ENCODE results near the gene EEA1. TPM values are rescaled to one million over a fixed set of nuclear protein-coding genes. Genes with fewer than 3 reads are reported as not detected.
"Not testable (repeated sequence)": the region's sequence is repeated elsewhere in the genome, so short reads cannot be mapped to it uniquely, and the experiment has no call there.

Gene EEA1
- total RNA-seq, 1 donor from 2014 or later, result 31.9 TPM

DNA sequence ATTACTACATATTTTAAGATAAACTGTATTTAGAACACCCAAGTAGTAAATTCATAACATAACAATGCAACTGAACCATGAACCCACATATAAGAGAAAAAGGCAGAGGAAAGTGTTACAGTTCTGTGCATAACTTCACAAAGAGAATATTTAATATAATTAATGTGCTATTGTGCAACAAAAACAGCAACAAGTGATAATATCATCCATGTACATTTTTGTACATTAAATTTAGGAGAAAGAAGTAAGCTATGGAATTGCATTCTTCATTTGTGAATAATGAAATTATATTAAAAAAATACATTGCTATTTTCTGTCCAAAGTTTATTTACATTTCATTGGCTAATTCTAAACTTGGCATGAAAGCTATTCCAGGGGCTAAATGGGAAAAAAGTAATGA lies 153.7 kb downstream of the EEA1 start:
- no peak overlapping the region for H3K4me3 Mint-ChIP-seq (ENCODE audit: low read depth)
- H3K36me3 Mint-ChIP-seq (ENCODE audit: low read depth), result peaks cover 23% of the 10 kb centered on the region
- no peak overlapping the region for H3K27ac Mint-ChIP-seq
- H3K9me3 Mint-ChIP-seq, result no peaks in the 10 kb centered on the region
- intact Hi-C loops (cut with micrococcal nuclease), result no loop called here
- H3K27me3 Mint-ChIP-seq (ENCODE audit: low read depth), result no peaks in the 10 kb centered on the region
- DNase-seq (ENCODE audit: low spot score), result no peak
- H3K4me1 Mint-ChIP-seq (ENCODE audit: low read depth), result peaks cover 7% of the 10 kb centered on the region

DNA sequence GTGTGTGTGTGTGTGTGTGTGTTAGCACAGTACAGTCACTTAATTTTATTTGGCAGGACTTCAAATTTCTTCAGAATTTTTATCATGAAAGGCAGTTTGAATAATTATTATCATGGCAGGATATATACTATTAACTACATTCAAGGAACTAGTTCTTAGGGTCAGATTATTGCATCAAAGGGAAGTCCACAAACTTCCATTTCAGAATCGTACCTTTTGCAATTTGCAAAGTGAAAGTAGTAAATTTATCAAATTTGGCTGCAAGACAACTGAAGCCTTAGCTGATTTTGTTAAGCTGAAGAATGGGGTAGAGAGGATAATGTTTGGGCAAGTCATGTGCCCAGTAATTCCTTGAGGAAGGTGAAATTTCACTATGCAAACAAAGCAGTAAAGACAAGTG lies 158.1 kb downstream of the EEA1 start:
- Mint-ChIP-seq H3K4me1 (ENCODE audit: low read depth) (peaks cover 20% of the 10 kb centered on the region), H3K36me3 (ENCODE audit: low read depth) (peaks cover 3% of the 10 kb centered on the region), H3K27ac (no peak overlapping the region), H3K9me3 (no peaks in the 10 kb centered on the region), H3K4me3 (ENCODE audit: low read depth) (no peak overlapping the region), H3K27me3 (ENCODE audit: low read depth) (no peaks in the 10 kb centered on the region)
- DNase-seq (ENCODE audit: low spot score), result no peak
- intact Hi-C loops (cut with micrococcal nuclease), result no loop called here

DNA sequence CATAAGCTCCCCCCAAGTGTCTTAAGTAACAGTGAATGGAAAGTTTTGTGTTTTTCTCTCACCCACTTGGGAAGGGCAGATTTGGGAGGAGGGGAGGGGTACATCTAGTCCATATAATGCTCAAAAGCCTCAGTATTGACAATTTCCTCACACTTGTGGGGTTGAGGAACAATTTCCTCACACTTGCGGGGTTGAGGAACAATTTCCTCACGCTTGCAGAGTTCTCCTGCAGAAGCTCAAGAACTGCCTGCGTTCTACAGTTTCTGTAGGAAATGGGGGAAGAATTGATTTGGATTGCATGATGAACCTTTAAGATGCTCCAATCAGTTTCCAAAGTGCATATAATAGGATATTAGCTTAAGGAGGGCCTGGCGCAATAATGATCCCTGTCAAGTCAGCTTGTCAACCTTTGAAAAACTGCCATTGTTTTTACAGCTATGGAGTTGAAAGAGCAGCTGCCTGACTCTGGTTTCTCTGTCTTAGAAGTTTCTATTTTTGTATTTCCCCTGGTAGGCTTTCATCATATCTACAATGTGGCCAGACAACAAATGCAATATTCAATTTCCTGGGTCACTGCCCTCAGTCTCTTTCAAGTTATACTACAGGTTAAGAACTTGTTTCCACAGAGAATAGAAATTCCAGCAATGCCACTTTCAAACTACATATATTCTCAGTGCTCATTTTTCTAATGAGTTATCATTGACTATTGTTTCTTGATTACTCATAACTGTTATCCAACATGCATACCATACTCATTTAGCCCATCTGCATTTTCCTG lies 159.8 kb downstream of the EEA1 start:
- intact Hi-C loops (cut with micrococcal nuclease), result no loop called here
- Mint-ChIP-seq H3K27me3 (ENCODE audit: low read depth) (no peaks in the 10 kb centered on the region), H3K27ac (no peak overlapping the region), H3K9me3 (no peaks in the 10 kb centered on the region), H3K36me3 (ENCODE audit: low read depth) (no peaks in the 10 kb centered on the region), H3K4me1 (ENCODE audit: low read depth) (peaks cover 20% of the 10 kb centered on the region), H3K4me3 (ENCODE audit: low read depth) (no peak overlapping the region)
- DNase-seq (ENCODE audit: low spot score), result no peak

- Mint-ChIP-seq H3K36me3 (ENCODE audit: low read depth) (no peaks in the 10 kb centered on the region), H3K4me1 (ENCODE audit: low read depth) (peaks cover 16% of the 10 kb centered on the region), H3K4me3 (ENCODE audit: low read depth) (no peak overlapping the region), H3K9me3 (no peaks in the 10 kb centered on the region), H3K27ac (no peak overlapping the region), H3K27me3 (ENCODE audit: low read depth) (peaks cover 5% of the 10 kb centered on the region)
- intact Hi-C loops (cut with micrococcal nuclease), result no loop called here
- DNase-seq (ENCODE audit: low spot score), result no peak
These were observed 163.2 kb downstream of the EEA1 start for GRCh38 chr12:92765871-92766270.

- Mint-ChIP-seq H3K4me1 (ENCODE audit: low read depth) (peaks cover 12% of the 10 kb centered on the region), H3K27me3 (ENCODE audit: low read depth) (peaks cover 5% of the 10 kb centered on the region), H3K4me3 (ENCODE audit: low read depth) (no peak overlapping the region), H3K36me3 (ENCODE audit: low read depth) (no peaks in the 10 kb centered on the region), H3K9me3 (no peaks in the 10 kb centered on the region), H3K27ac (no peak overlapping the region)
- DNase-seq (ENCODE audit: low spot score), result no peak
- intact Hi-C loops (cut with micrococcal nuclease), result no loop called here
These were observed 164.3 kb downstream of the EEA1 start for GRCh38 chr12:92764831-92765230.

GRCh38 chr12:92762773-92763172 lies 166.3 kb downstream of the EEA1 start:
- intact Hi-C loops (cut with micrococcal nuclease), result no loop called here
- DNase-seq (ENCODE audit: low spot score), result no peak
- Mint-ChIP-seq H3K27ac (no peak overlapping the region), H3K9me3 (no peaks in the 10 kb centered on the region), H3K27me3 (ENCODE audit: low read depth) (peaks cover 16% of the 10 kb centered on the region), H3K36me3 (ENCODE audit: low read depth) (no peaks in the 10 kb centered on the region), H3K4me3 (ENCODE audit: low read depth) (no peak overlapping the region), H3K4me1 (ENCODE audit: low read depth) (peaks cover 2% of the 10 kb centered on the region)

- Mint-ChIP-seq H3K4me1 (ENCODE audit: low read depth) (peaks cover 2% of the 10 kb centered on the region), H3K4me3 (ENCODE audit: low read depth) (no peak overlapping the region), H3K36me3 (ENCODE audit: low read depth) (no peaks in the 10 kb centered on the region), H3K27me3 (ENCODE audit: low read depth) (peaks cover 27% of the 10 kb centered on the region), H3K9me3 (no peaks in the 10 kb centered on the region), H3K27ac (no peak overlapping the region)
- intact Hi-C loops (cut with micrococcal nuclease), result no loop called here
- no peak for DNase-seq (ENCODE audit: low spot score)
These were observed 169.3 kb downstream of the EEA1 start for GRCh38 chr12:92759634-92760268.

DNA sequence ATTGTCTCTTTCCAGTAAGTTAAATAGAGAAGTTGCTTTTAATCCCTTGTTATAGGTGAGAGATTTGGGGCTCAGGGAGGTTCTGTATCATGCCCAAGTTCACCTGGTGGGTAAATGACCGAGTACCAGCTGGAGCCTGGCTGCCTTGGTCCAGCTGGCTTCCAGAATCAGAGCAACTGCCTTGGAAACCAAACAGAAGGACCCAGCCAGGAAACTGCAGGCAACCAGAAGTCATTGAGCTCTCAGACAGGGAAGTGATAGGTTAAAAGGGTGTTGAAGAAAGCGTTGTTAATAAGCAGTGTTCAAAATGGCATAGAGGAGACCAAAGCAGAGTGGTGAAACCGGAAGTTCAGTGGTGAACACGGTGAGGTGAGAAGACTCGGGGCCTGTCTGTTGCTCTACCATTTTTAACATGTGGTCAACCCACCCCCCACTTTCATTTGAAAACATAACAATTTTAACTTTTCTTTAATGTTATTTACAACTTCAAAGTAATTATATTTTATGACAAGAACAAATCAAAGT lies 171.4 kb downstream of the EEA1 start:
- H3K27me3 Mint-ChIP-seq (ENCODE audit: low read depth), result peaks cover 25% of the 10 kb centered on the region
- no peak overlapping the region for H3K4me3 Mint-ChIP-seq (ENCODE audit: low read depth)
- peaks cover 2% of the 10 kb centered on the region for H3K4me1 Mint-ChIP-seq (ENCODE audit: low read depth)
- no peak overlapping the region for H3K27ac Mint-ChIP-seq
- no peaks in the 10 kb centered on the region for H3K9me3 Mint-ChIP-seq
- no peak for DNase-seq (ENCODE audit: low spot score)
- intact Hi-C loops (cut with micrococcal nuclease), result no loop called here
- no peaks in the 10 kb centered on the region for H3K36me3 Mint-ChIP-seq (ENCODE audit: low read depth)

DNA sequence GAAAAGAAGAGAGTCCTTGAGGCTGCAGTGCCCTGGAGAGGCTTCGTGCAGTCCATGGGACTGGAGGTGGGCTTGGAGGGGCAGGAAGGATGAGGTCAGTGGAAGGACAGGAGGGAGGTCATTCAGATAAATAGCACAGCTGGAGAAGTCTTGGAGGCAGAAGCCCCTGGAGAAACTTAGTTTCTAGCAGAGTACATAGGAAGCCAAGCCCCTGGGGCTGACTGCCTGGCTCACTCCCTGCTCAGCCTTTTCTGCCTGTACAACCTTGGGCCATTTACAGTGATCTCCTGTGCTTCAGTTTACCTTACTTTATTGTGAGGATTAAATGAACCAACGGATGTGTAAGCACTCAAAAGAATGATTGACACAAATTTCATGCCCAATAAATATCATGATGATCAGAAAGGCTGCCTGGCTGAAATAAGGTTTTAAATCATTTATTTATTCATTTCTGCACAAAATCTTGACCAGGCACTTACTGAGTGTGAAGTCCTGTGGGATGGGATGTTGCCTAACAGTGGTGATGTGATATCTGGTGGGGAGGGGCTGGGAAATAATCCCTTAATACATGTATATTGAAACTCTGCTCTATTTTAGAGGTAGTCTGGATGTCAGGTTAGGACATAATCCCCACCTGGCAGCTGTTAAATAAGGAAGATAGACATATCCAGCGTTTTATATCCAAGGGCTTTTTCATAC lies 172.0 kb downstream of the EEA1 start:
- Mint-ChIP-seq H3K27ac (no peak overlapping the region), H3K27me3 (ENCODE audit: low read depth) (peaks cover 25% of the 10 kb centered on the region), H3K4me3 (ENCODE audit: low read depth) (no peak overlapping the region), H3K36me3 (ENCODE audit: low read depth) (no peaks in the 10 kb centered on the region), H3K9me3 (no peaks in the 10 kb centered on the region), H3K4me1 (ENCODE audit: low read depth) (peaks cover 2% of the 10 kb centered on the region)
- intact Hi-C loops (cut with micrococcal nuclease), result no loop called here
- no peak for DNase-seq (ENCODE audit: low spot score)

DNA sequence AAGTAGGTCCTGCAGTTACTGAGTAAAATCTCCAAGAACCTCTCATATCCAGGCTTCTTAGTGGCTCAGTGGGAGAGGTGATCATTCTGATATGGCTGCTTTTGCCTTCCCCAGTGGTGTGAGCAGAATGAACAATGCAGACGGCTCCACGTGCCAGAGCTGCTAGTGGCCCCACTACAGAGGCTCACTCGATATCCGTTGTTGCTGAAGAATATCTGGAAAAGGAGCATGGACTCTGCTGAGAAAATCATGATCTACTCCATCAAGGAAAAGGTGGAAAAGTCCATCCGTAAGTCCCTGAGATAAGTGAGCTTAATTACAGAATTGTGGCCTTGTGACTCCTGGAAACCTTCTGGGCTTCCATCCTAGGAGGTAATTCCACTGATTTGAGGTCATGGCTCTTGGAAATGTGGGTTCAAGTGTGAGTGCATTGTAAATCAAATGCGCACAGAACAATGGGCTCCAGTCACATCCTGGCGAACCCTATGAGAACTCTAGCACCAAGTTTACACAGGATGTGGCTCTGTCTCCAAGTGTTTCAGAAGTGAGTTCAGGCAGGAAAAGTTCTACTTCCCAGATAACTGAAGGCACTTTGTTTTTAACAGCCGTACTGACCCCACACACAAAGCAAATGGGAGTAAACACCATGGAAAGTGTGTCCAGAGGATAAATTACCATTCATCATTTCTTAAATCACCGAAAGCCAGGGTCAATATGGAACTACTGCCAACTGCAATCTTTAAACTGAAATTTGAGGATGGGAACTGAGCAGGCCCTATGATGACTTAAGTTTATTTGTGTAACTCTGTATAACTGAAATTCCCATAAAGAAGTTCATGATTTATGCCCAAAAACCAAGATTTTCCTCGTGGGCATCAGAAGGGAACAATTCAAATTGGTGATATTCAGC lies 174.9 kb downstream of the EEA1 start:
- H3K27ac Mint-ChIP-seq, result no peak overlapping the region

GRCh38 chr12:92749691-92750090 lies 179.4 kb downstream of the EEA1 start:
- H3K4me3 Mint-ChIP-seq (ENCODE audit: low read depth); DNase-seq (ENCODE audit: low spot score); H3K4me1 Mint-ChIP-seq (ENCODE audit: low read depth); H3K27ac Mint-ChIP-seq; H3K36me3 Mint-ChIP-seq (ENCODE audit: low read depth); H3K27me3 Mint-ChIP-seq (ENCODE audit: low read depth); intact Hi-C loops (cut with micrococcal nuclease); H3K9me3 Mint-ChIP-seq: not testable (repeated sequence)

More for the DNA sequence above, 174.9 kb downstream of the EEA1 start:
- Mint-ChIP-seq H3K4me1 (ENCODE audit: low read depth) (no peaks in the 10 kb centered on the region), H3K36me3 (ENCODE audit: low read depth) (no peaks in the 10 kb centered on the region), H3K27me3 (ENCODE audit: low read depth) (peaks cover 22% of the 10 kb centered on the region), H3K4me3 (ENCODE audit: low read depth) (no peak overlapping the region), H3K9me3 (no peaks in the 10 kb centered on the region)
- DNase-seq (ENCODE audit: low spot score), result no peak
- intact Hi-C loops (cut with micrococcal nuclease), result no loop called here

DNA sequence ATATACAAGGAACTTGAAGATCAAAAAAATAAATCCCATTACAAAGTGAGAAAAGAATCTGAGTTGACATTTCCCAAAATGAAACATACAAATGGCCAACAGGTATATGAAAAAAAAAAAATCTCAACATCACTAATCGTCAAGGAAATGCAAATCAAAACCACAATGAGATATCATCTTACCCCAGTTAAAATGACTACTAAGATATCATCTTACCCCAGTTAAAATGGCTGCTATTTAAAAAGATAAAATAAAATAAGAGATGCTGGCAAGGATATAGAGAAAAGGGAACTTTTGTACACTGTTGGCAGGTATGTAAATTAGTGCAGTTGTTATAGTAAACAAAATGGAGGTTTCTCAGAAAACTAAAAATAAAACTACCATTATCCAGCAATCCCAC lies 181.9 kb downstream of the EEA1 start:
- Mint-ChIP-seq H3K27ac (no peak overlapping the region), H3K36me3 (ENCODE audit: low read depth) (no peaks in the 10 kb centered on the region), H3K27me3 (ENCODE audit: low read depth) (no peaks in the 10 kb centered on the region), H3K9me3 (no peaks in the 10 kb centered on the region), H3K4me1 (ENCODE audit: low read depth) (no peaks in the 10 kb centered on the region), H3K4me3 (ENCODE audit: low read depth) (no peak overlapping the region)
- intact Hi-C loops (cut with micrococcal nuclease), result no loop called here
- DNase-seq (ENCODE audit: low spot score), result no peak
